ENCODE measurements around the gene EMID1. TPM values are rescaled to one million over a fixed set of nuclear protein-coding genes. Genes with fewer than 3 reads are reported as not detected.

Gene EMID1
- total RNA-seq, 1 experiment from 2014 or later = 9.6 TPM

- TF ChIP-seq CTCF (IDR thresholded peaks at IDR 0.05 in 2 of 3, conservative IDR thresholded peaks at IDR 0.05 in 1 of 3; ENCODE audit: borderline replicate concordance in 1 of 3, insufficient read depth in 1 of 3, low read depth in 2 of 3, low read length in 2 of 3) = no peak
- TF ChIP-seq ZFX (IDR thresholded peaks at IDR 0.05) = no peak
- TF ChIP-seq ZNF274 (IDR thresholded peaks at IDR 0.05; ENCODE audit: low read depth, low read length) = no peak
These were observed 103.1 kb downstream of the EMID1 start (continued) for GRCh38 chr22:29308791-29309262.

Other genes with a start within 250 kb of the EMID1 start
- gene C22orf31, start 144.1 kb upstream of the EMID1 start, total RNA-seq (2021; ENCODE audit: unreplicated experiment) = not detected
- 31.9 TPM for gene KREMEN1, start 132.9 kb upstream of the EMID1 start, total RNA-seq (2021; ENCODE audit: unreplicated experiment)
- gene RHBDD3, start 62.1 kb downstream of the EMID1 start, total RNA-seq (2021; ENCODE audit: unreplicated experiment) = 30.2 TPM
- gene EWSR1, start 62.4 kb downstream of the EMID1 start, total RNA-seq (2021; ENCODE audit: unreplicated experiment) = 335 TPM
- gene GAS2L1, start 100.8 kb downstream of the EMID1 start, total RNA-seq (2021; ENCODE audit: unreplicated experiment) = 29.4 TPM
- 0.96 TPM for gene RASL10A, start 109.8 kb downstream of the EMID1 start, total RNA-seq (2021; ENCODE audit: unreplicated experiment)
- 60.4 TPM for gene AP1B1, start 182.7 kb downstream of the EMID1 start, total RNA-seq (2021; ENCODE audit: unreplicated experiment)
- not detected for gene RFPL1, start 232.7 kb downstream of the EMID1 start, total RNA-seq (2021; ENCODE audit: unreplicated experiment)